K562 (cell line): Measurements from ENCODE around the gene PREP. TPM values are rescaled to one million over a fixed set of nuclear protein-coding genes. Genes with fewer than 3 reads are reported as not detected.

Experiments used
- ATF7 ChIP-seq: fragments of 450-650 bp; IDR thresholded peaks from 2 replicates; pipeline ENCODE4 v1.7.1; 2014; ENCODE audit warnings: mild to moderate bottlenecking, moderate library complexity
- HDAC2 ChIP-seq: fragments of 450-650 bp; IDR thresholded peaks from 2 replicates; pipeline ENCODE4 v1.6.1; 2016; ENCODE audit warnings: mild to moderate bottlenecking
- HDAC3 ChIP-seq: fragments of 450-650 bp; IDR thresholded peaks from 2 replicates; pipeline ENCODE4 v1.6.1; 2018; ENCODE audit warnings: borderline replicate concordance, mild to moderate bottlenecking, moderate library complexity; ENCODE audit not compliant: partially characterized antibody
- ILK ChIP-seq: fragments of 450-650 bp; IDR thresholded peaks from 2 replicates; pipeline ENCODE4 v1.6.1; 2016; ENCODE audit warnings: missing genetic modification characterization, low read depth, mild to moderate bottlenecking, missing compliant biosample characterization, moderate library complexity, borderline replicate concordance
- STAT6 ChIP-seq: sonication (generic); formaldehyde crosslinking; IDR thresholded peaks from 2 replicates; pipeline ENCODE4 v1.8.1; 2023; ENCODE audit warnings: mild to moderate bottlenecking, missing genetic modification reagents
- ZKSCAN3 ChIP-seq: fragments of 250-450 bp; sonication (Bioruptor Pico); IDR thresholded peaks from 2 replicates; pipeline ENCODE4 v1.4.0; 2020
- ZNF507 ChIP-seq: conservative IDR thresholded peaks from 2 replicates; pipeline ENCODE4 v1.6.1; 2017; ENCODE audit warnings: missing genetic modification characterization, missing compliant biosample characterization
- ZNF592 ChIP-seq: fragments of 450-650 bp; IDR thresholded peaks from 2 replicates; pipeline ENCODE4 v1.6.1; 2017; ENCODE audit warnings: antibody characterized with exemption, mild to moderate bottlenecking
- polyA plus RNA-seq, 8 experiments: library from polyadenylated mRNA; depleted of rRNA in 4 of 8; stranded (reverse) in 5 of 8; unstranded in 3 of 8; fragments of >200 nt; fragmentation: Nextera tagmentation in 2 of 8; fragmentation: Illumina TruSeq in 1 of 8; extraction: Ambion mirVana in 2 of 8; extraction: Trizol in 1 of 8; gene quantifications; 2 replicates each; pipeline versions ENCODE4 v1.2.1 to v1.2.3, GENCODE V29; 2011 to 2014; ENCODE audit warnings: inconsistent platforms in 1 of 8, missing spikeins in 1 of 8
- total RNA-seq, 7 experiments: library from RNA; depleted of rRNA in 6 of 7; stranded (reverse); fragments of >200 nt in 6 of 7; fragmentation: Illumina TruSeq in 2 of 7; extraction: Trizol in 2 of 7; gene quantifications; 2 replicates each; pipeline versions ENCODE4 v1.2.1 to v1.2.3, GENCODE V29; 2011 to 2021; ENCODE audit warnings: low replicate concordance in 1 of 7

Gene PREP
- total and polyA plus RNA-seq, 9 of the 15 experiments (the other 6 are each of a cell fraction or from before 2014, with no cell fraction given) = 14.1 to 60.8 (median 28.3) TPM

GRCh38 chr6:105326833-105327770 lies 75.8 kb downstream of the PREP start (continued):
- no peak for TF ChIP-seq STAT6 (CRISPR knock-in tag)
- TF ChIP-seq HDAC3 = no peak
- no peak for TF ChIP-seq HDAC2
- no peak for TF ChIP-seq ATF7
- no peak for TF ChIP-seq ZNF592
- TF ChIP-seq ZNF507 (tag) = no peak
- no peak for TF ChIP-seq ILK
- TF ChIP-seq ZKSCAN3 (CRISPR knock-in tag) = no peak
